Fibroblast of skin of left quadriceps (primary cell): ENCODE data around the gene A4GALT.

ENCODE experiments used
- DNase-seq, 2 experiments: peaks; one replicate each; pipeline ENCODE4 v3.0.0-alpha.2; 2013; ENCODE audit warnings: low read depth in 2 of 2

A4GALT gene

DNA sequence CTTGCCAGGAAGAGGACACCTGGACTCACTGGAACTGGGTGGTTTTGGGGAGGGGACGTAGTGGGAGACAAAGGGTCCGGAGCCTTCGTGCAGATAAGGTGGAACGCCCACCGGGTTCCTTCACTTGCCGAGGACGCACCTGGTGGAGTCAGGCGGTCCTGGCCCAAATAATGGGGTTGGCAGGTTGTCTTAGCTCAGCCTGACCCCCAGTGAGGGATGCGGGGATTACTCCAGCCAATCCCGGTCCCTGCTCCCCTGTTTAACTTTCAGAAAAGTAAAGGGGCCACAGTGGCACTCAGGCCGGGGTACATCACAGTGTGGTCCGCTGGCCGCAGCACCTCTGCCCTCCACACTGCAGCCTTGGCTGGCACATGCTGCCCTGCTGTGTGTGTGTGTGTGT is 18.0 kb downstream of the A4GALT start:
- no peak for DNase-seq

DNA sequence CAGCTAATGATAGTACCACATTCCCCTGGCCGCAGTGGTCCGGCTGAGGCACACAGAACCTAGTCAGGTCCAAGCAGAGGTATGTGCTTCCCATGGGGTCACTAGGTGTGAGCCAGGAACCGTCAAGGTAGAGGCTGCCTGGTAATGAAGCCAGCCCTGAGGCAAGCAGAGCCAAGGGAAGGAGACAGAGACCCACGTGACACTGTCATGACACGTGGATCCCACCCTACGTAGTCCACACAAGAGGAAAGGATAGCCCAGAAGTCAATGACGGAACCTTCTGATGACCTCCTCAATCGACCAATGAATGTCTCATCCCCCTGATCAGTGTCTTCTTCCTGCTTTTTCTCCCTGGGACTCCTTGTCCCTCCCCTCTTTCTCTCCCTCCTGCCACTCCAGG is 19.0 kb downstream of the A4GALT start:
- DNase-seq, result no peak

DNA sequence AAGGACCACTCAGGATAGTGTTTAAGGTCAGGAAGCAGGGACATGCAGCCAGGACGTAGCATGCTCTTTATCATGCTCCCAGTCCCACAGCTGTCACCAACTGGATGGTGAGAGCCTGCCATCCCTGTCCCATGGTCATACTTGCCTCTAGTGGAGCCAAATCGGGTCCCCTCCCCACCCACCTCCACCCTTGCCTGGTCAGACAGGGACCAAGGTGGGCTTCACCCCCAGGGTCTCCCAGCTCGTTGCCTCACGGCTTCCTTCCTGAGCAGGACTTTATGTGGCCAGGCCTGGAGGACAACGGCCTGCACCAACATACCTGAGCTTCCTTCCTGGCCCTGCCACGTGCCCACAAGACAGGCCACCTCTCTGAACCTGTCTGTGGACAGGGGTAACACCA is 19.8 kb downstream of the A4GALT start:
- no peak for DNase-seq

DNA sequence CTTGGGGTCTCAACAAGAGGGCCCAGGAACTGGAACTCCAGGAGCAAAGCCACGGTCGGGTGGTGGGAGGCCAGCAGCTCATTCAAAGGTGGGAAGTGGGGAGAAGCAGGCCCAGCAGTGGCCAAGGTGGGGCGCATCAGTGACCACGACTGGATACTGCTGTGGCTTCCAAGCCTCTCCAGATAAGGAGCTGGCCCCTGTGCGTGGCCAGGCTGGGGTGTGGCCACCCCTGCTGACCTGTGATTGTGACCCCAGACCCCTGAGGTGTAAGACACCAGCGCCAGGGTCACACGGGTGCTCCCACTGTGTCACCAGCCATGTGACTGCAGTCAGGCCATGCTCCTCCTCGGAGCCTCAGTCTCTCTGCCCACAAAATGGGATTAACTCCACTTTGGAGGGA is 20.3 kb downstream of the A4GALT start:
- no peak for DNase-seq

DNA sequence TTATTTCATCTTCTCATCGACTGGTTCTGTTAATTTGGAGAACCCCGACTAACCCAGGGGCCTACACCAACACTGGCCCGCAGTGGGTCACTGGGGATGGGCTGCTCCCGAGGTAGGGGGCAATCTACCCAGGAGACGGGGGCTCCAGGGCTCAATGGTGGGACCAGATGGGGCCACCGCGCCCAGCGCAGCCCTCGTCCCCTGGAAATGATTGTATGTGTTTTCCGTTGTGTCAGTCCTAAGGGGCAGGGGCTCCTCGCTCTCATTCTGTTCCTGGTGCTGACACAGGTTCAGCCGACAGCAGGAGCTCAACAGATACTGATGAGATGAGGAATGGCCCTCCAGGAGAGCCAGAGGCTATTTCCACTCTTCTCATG is 20.7 kb downstream of the A4GALT start:
- DNase-seq, result no peak

DNA sequence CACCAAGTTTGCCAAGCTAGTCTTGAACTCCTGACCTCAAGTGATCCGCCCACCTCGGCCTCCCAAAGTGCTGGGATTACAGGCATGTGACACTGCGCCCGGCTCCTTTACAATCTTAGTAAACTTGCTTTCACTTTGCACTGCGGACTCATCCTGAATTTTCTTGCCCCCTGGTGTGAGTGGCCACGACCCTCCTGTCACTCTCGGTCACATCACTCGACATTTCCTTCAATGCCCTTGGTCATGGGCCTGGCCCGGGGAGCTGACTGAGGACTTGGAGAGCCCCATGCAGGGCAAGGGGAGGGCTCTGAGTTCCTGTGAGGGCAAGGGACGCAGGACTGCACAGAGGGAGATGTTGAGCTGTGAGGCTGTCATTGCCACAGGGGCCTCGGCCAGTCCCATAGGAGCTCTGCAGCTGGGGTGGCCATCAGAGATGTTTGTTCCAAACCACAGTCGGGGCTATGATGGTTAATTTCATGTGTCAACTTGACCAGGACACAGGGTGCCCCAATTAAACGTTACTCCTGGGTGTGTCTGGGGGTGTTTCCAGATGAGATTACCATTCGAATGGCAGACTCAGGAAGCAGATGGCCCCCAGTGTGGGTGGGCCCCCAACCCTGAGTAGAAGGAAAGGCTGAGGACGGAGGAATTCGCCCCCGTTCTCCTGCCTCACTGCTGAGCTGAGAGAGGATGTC is 21.2 kb downstream of the A4GALT start:
- DNase-seq, result no peak

DNA sequence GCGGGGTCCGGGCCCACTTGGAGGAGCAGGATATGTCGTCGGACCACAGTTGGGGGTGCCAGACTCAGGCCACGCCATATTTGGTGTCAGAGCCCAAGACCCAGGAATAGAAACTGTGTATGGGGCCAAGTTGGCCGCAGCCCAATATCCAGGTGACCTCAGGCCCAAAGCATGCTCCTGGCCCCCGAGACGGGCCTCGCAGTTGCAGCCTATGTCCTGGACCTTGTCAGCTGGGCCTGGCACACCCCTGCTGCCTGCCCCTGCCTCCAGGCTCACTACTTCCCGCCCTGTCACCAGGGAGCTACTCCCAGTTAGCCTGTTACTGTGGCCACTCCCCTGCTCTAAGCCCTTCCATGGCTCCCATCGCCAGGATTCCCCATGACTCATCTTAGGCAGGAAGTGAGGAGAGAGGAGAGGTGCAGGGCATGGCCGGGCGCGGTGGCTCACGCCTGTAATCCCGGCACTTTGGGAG is 23.1 kb downstream of the A4GALT start:
- DNase-seq, result peak; percentile 34 to 37

DNA sequence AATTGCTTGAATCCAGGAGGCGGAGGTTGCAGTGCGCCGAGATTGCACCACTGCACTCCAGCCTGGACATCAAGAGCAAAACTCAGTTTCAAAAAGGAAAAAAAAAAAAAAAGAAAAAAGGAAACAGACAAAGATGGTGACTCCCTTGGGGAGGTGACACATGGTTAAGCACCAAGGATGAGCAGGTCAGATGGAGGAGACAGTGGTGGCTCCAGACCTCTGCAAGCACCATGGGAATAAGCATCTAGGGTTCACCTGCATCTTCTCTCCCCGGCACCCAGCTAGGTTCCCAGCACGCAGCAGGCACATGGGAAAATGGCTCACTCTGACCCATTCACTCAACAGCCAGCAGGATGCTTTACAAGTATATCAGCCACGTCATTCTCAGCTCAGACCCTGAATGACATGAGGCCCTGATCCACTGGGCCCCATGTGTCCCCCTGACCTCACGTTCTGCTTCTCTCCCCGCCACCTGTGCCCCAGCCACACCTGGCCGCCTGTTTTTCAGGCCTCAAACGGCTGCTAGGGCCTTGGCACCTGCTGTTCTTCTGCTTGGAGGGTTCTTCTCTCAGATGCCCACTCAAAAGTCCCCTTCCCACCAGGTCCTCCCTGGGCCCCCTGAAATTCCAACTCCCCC is 24.2 kb downstream of the A4GALT start:
- DNase-seq, result no peak

DNA sequence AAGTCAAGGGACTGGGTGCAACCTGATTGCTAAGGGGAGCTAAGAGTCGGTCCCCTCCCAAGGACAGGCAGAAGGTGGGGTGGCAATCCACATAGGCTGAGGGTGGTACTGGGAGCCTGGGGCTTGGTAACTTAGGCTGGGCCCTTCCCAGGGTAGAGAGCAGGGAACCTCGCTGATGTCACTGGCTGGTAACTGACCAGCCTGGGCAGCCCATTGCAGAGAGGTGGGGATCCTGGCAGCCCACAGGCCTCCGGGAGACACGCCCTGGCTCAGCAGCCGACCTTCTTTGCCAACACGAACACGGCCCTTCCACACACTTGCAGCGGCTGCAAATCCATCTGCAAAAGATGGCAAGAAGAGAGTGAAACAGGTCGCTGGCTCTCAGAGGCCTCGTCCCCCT is 25.4 kb downstream of the A4GALT start:
- DNase-seq, result no peak

DNA sequence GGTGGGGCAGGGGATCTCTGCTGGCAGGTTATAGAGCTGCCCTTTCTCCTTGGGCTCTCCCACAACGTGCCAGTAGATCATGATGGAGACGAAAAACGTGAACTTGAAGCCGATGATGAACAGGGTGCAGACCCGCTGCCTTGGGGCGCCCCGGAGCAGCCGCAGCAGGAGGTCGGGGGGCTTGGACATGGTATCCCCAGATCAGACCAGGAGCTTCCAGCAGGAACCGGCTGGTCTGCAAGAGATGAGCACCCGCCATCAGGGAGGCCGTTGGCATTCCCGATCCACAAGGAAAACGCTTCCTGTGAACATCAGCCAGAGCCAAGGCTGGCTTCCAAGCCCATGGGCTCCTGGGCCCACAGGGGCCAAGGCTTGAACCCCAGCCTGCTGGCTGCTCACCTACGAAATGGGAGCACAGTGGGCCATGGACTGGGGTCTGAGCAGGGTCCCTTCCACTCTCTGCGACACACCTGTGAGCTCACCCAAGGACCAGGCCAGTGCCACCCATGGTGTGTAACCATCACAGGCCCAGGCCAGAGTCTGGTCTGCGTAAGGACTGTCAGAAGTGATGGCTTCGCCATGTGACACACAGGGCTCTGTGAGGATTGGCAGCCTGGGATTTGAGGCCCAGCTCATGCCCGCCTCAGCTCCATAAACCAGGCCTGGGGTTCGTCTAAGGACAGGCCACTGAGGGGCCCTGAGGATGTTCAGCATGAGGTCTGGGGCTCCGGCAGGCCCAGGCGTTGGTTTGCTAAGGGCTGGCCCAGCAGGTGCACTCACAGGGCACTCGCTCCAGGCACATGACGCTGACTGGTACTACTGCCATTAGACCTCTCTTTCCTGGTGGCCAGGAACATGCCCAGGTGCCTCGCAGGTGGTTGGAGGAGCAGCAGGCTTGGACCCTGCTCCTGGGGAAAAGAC is 26.6 kb downstream of the A4GALT start:
- no peak for DNase-seq

DNA sequence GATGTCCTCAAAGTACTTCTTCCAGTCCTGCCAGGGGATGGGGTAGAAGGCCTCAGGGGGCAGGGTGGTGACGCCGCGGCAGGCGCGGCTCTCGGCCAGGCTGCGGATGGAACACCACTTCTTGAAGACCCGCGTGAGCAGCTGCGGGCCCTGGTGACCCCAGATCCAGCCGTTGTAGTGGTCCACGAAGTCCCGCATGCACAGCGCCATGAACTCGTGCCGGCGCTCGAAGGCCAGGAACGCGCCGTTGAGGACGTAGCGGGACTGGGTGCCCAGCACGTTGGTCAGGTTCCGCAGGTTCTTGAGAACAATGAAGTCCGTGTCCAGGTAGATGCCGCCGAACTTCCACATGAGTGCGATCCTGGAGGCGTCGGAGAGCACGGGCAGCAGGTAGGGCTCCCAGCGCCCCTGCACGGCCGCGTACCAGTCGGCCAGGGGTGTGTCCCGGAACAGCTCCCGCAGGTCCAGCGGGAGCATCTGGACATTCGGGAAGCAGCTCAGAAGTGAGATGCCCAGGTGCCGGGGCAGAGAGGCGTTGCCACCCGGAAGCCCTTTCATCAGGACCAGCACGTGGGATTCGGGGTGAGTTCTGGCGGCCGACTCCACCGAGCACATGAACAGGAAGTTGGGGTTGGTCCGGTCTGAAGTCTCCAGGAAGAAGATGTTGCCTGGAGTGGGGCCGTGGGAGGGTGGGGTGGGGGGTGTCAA is 27.5 kb downstream of the A4GALT start:
- DNase-seq, result no peak

DNA sequence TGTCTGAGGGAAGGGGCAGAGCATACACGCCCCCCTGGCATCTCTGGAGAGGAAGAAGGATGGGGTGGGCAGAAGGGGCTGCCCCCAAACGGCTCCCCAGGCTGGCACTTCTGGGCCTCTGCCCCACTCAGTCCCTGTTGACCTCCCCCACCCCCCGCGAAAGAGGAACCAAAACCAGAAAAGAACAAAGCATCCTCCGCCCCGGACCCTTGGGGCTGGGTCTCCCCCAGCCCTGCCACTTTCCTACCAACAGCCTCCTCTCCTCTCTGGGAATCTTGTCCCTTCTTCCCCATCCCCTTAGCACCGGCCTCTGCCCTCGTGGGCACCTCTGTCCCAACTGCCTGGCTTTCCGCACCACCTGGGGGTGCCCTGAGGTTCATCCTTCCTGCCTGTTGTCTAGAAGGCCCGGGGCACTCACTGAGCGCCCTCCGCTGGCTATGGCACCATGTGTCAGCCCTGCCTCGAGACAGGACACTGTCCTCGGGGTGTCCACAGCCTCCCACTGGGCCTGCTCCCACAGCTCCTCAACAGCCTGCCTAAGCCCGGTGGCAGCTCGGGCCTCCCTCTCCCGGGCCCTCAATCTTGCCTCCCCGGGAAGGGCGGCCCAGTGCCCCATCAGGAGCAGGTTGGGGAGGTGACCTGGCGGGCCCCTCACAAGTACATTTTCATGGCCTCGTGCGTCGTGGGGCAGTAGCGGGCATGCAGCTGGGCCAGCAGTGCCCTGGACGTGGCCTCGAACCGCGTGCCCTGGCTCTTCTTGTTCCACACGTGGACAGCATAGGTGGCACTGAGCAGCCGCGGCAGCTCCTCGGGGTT is 28.2 kb downstream of the A4GALT start:
- no peak for DNase-seq

DNA sequence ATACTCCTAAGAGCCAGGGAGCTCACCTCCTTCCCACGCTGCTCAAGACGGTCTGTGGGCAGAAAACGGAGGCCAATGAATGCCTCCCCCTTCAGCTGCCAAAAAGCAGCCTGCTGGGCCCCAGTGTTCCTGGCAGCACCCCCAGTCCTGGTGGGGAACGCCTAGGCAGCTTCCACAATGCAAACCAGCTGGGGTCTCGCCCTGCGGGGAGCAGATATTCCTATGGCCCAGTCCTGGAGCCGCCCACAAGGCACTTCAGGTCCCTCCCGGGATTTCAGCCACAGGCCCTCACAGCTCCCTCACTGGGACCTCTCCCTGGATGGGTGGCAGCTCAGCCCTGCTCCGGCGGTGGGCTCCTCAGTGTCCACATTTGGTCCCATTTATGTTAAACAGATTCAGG is 29.2 kb downstream of the A4GALT start:
- no peak for DNase-seq

DNA sequence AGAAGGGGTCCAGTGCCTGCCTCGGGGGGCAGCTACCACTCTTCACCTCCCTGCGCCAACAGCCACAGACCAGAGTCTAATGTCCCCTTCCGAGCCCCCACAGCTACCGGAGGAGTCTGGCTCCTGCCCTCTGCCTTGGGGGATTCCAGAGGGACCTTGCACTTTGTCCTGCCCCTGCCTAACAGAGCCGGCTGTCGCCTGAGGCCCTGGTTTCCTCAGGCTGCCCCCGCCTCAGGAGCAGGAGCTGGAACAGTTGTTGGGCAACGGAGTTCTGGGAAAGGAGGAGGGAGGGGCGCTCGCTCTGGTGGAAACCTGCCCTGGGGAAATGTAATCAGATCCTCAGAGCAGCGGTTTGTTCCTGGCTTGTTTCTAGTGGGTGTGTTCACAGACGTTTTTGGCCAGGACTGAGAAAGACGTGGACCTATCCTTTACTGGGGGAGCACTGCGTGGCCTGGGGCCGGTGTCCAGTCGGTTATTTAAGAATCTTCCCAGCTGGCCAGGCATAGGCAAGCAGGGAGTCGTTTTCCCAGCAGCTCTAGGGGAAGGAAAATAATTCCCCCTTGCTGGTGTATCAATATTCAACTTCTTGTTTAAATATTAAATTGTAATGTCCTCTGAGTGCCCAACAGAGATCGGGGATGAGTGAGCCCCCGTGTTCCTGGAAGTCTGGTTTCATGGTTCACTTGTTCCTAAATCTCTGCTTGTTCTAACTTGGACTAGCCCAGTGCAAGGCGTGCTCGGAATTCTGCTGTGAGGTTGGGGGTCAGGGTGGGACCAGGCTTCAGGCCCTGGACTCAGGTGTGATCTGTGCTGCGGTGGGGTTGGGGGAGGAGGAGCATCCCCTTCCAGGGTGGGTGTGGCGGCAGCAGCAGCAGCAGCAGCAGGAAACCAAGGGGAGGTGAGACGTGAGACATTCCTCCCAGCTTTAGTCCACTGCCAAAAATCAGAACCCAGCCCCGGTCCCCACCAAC is 32.1 kb downstream of the A4GALT start:
- peak; percentile 78 to 83 for DNase-seq

DNA sequence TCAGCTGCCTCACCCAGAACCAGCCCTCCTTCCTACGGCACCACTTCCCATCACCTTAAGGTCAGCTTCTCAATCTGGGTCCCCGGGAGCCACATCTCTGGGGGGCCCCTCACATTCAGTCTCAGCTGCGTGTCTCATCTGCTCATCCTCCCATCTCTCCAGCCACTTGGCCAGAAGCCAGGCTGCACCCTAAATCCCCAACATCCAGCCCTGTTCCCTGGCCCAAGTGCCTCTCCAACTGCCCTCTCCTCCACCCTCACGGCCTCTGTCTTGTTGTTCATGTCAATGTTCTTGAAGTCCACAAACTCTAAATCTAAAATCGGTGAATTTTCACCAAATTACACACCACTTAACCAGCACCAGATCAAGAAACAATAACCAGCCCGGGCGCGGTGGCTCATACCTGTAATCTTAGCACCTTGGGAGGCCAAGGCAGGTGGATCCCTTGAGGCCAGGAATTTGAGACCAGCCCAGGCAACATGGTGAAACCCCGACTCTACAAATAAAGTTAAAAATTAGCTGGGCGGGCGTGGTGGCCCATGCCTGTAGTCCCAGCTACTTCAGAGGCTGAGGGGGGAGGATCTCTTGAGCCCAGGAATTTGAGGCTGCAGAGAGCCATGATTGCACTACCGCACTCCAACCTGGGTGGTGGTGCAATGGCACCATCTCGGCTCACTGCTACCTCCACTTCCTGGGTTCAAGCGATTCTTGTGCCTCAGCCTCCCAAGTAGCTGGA is 33.7 kb downstream of the A4GALT start:
- DNase-seq, result no peak

DNA sequence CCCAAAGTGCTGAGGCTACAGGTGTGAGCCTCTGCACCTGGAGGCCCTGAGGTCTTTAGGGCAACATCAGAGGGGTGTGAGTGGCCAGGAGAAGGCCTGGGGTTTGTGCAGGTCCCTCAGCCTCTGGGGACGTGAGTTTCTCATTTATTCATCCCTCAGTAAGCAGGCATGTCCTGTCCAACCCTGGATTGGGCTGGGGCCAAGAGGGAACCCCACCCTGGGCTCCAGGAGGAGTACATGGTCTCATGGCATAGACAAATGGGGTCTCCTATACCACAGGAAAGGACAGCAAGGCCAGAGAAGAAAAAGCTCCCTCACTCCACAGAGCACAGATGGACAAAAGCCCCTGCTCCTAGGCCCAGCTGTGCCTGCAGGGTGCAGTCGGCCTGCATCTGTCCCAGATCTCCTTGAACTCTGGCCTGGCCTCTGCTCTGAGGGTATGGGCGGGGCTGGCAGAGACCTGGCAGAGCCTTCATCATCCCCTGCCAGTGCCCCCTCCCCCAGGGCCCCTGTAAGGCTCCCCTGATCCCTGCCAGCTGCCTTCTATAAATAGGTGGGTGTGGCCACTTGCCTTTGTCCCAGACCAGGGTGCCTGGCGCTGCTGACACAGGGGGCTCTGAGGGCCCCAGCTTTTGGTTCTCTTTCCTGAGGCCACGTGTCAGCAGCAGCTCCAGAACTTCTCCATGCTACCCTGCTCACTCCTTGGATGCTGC is 34.6 kb downstream of the A4GALT start:
- DNase-seq, result no peak

DNA sequence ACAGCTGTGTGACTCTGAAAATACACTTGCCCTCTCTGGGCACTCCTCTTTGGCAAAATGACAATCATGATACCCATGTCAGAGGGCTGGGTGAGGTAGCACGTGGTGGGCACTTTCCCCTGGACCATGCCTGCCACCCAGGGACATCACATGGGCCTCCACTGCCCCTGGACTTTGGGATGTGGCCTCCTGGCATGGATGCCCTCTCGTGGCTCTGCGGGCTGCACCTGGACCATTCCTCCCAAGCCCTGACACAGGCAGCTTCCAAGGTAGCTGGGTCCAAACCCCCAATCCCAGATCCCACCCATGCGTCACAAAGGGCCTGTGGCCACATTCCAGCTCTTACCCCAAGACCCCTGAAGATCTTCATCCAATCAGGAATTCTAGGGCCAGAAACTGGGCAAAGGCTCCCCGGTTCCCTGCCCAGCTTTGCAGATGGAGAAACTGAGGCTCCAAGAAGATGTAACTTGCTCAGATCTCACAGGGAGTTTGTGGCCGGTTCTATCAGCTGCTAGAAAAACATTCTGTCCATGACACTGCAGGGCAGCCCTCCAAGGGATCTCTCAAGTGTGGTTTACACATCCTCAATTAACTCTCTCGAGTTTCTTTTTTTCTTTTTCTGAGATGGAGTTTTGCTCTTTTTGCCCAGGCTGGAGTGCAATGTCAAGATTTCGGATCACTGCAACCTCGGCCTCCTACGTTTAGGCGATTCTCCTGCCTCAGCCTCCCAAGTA is 36.0 kb downstream of the A4GALT start:
- no peak for DNase-seq
